SK-N-SH (cell line): Measurements from ENCODE around the gene MAGI2. TPM values are rescaled to one million over a fixed set of nuclear protein-coding genes. Genes with fewer than 3 reads are reported as not detected.

Experiments used
- CTCF ChIA-PET: fragments of 300-600, 350-600 bp; formaldehyde crosslinking; extraction: SDS; loops from one replicate; lab custom pipeline; 2021; lab: Yijun Ruan, JAX
- POLR2A ChIA-PET: fragments of 350-600 bp; sonication (Branson Sonifier 250); formaldehyde crosslinking; extraction: SDS; loops from one replicate; lab custom pipeline; 2020; ENCODE audit warnings: antibody characterized with exemption, inconsistent platforms; lab: Yijun Ruan, JAX
- DNase-seq: peaks from one replicate; pipeline ENCODE4 v3.0.0; 2012
- H2AFZ ChIP-seq: fragments of 200-600 bp; sonication (generic); 2 replicates; pipeline ENCODE4 v1.8.1; 2016; ENCODE audit warnings: antibody characterized with exemption, mild to moderate bottlenecking, low read depth
- H3F3A ChIP-seq: fragments of 200-600 bp; sonication (generic); replicated peaks from 2 replicates; pipeline ENCODE3; 2016; ENCODE audit warnings: antibody characterized with exemption, mild to moderate bottlenecking; ENCODE audit not compliant: insufficient read depth
- H3K27ac ChIP-seq, 2 experiments: fragments of 200-500 bp in 1 of 2; fragments of 200-600 bp in 1 of 2; sonication (Bioruptor generic) in 1 of 2; sonication (generic), shearing (Covaris generic) in 1 of 2; 2 replicates each; pipeline versions ENCODE4 v1.5.1 to v1.6.1; 2014 to 2016; ENCODE audit warnings: low read depth in 2 of 2, inconsistent platforms in 1 of 2, low read length in 1 of 2, mild to moderate bottlenecking in 1 of 2, mixed read lengths in 1 of 2
- H3K27me3 ChIP-seq: fragments of 200-600 bp; sonication (generic), shearing (Covaris generic); 2 replicates; pipeline ENCODE4 v1.6.1; 2016; ENCODE audit warnings: mixed run types; ENCODE audit not compliant: insufficient read depth
- H3K36me3 ChIP-seq, 2 experiments: fragments of 200-500 bp in 1 of 2; fragments of 200-600 bp in 1 of 2; sonication (Bioruptor generic) in 1 of 2; sonication (generic) in 1 of 2; replicated peaks in 1 of 2; 2 replicates each; pipeline versions ENCODE3 to v1.5.1; 2014 to 2016; ENCODE audit warnings: low read length in 1 of 2, mild to moderate bottlenecking in 1 of 2; ENCODE audit not compliant: insufficient read depth in 2 of 2, control insufficient read depth in 1 of 2
- H3K4me1 ChIP-seq, 2 experiments: fragments of 200-500 bp in 1 of 2; fragments of 200-600 bp in 1 of 2; sonication (Bioruptor generic) in 1 of 2; sonication (generic), shearing (Covaris generic) in 1 of 2; 2 replicates each; pipeline versions ENCODE4 v1.5.1 to v1.6.1; 2014 to 2016; ENCODE audit warnings: low read depth in 1 of 2, low read length in 1 of 2, mixed run types in 1 of 2; ENCODE audit not compliant: insufficient read depth in 2 of 2, control insufficient read depth in 1 of 2
- H3K4me2 ChIP-seq: fragments of 200-600 bp; sonication (generic), shearing (Covaris generic); 2 replicates; pipeline ENCODE4 v1.6.1; 2017; ENCODE audit warnings: mixed run types
- H3K4me3 ChIP-seq, 2 experiments: fragments of 200-500 bp in 1 of 2; fragments of 200-600 bp in 1 of 2; sonication (Bioruptor generic) in 1 of 2; sonication (generic), shearing (Covaris generic) in 1 of 2; 2 replicates each; pipeline versions ENCODE4 v1.5.1 to v1.8.1; 2014 to 2016; ENCODE audit warnings: low read depth in 2 of 2, inconsistent platforms in 1 of 2, low read length in 1 of 2, mild to moderate bottlenecking in 1 of 2, mixed read lengths in 1 of 2, moderate library complexity in 1 of 2
- H3K79me2 ChIP-seq: fragments of 200-600 bp; sonication (generic); 2 replicates; pipeline ENCODE4 v1.8.1; 2017; ENCODE audit warnings: mild to moderate bottlenecking; ENCODE audit not compliant: insufficient read depth
- H3K9ac ChIP-seq: fragments of 200-600 bp; sonication (generic); 2 replicates; pipeline ENCODE4 v1.6.1; 2017; ENCODE audit warnings: mixed run types
- H3K9me2 ChIP-seq: fragments of 200-600 bp; sonication (generic); 2 replicates; pipeline ENCODE4 v1.6.1; 2017; ENCODE audit warnings: mixed run types
- H3K9me3 ChIP-seq: fragments of 200-600 bp; sonication (generic); 2 replicates; pipeline ENCODE4 v1.6.1; 2017; ENCODE audit warnings: mixed run types, mild to moderate bottlenecking, moderate library complexity
- H4K20me1 ChIP-seq: fragments of 200-600 bp; sonication (generic); 2 replicates; pipeline ENCODE4 v1.6.1; 2017; ENCODE audit warnings: mild to moderate bottlenecking, mixed run types; ENCODE audit not compliant: insufficient read depth
- CHD2 ChIP-seq: fragments of 150-350 bp; IDR thresholded peaks from 2 replicates; pipeline ENCODE4 v1.6.1; 2018; ENCODE audit warnings: low read length; ENCODE audit not compliant: partially characterized antibody
- EP300 ChIP-seq, 2 experiments: IDR thresholded peaks; 2 replicates each; pipeline versions ENCODE4 v1.4.0 to v1.6.1; 2012; ENCODE audit warnings: borderline replicate concordance in 1 of 2, low read depth in 1 of 2, low read length in 1 of 2
- EZH2phosphoT487 ChIP-seq: fragments of 200-600 bp; sonication (generic); IDR thresholded peaks from 2 replicates; pipeline ENCODE4 v1.6.1; 2017; ENCODE audit warnings: low read depth, mixed run types, mild to moderate bottlenecking, antibody characterized with exemption, moderate library complexity, borderline replicate concordance
- FOSL2 ChIP-seq: IDR thresholded peaks from 2 replicates; pipeline ENCODE4 v1.4.0; 2012; ENCODE audit warnings: low read depth, mild to moderate bottlenecking, moderate library complexity, borderline replicate concordance
- FOXJ3 ChIP-seq: sonication (generic); formaldehyde crosslinking; IDR thresholded peaks from 2 replicates; pipeline ENCODE4 v1.5.1; 2020; ENCODE audit warnings: mild to moderate bottlenecking, missing genetic modification reagents
- GATA2 ChIP-seq: sonication (generic); formaldehyde crosslinking; IDR thresholded peaks from 2 replicates; pipeline ENCODE4 v1.5.0; 2020; ENCODE audit warnings: mild to moderate bottlenecking, missing genetic modification reagents
- JUND ChIP-seq: IDR thresholded peaks from 2 replicates; pipeline ENCODE4 v1.4.0; 2012
- MEF2A ChIP-seq: IDR thresholded peaks from 2 replicates; pipeline ENCODE4 v1.4.0; 2012; ENCODE audit warnings: low read depth, borderline replicate concordance
- NFIC ChIP-seq: IDR thresholded peaks from 2 replicates; pipeline ENCODE4 v1.4.0; 2012; ENCODE audit warnings: borderline replicate concordance
- POLR2AphosphoS5 ChIP-seq: IDR thresholded peaks from 2 replicates; pipeline ENCODE4 v1.6.1; 2012; ENCODE audit warnings: low read depth, low read length
- RAD21 ChIP-seq: IDR thresholded peaks from 2 replicates; pipeline ENCODE4 v1.6.1; 2012; ENCODE audit warnings: mild to moderate bottlenecking, low read length
- RCOR1 ChIP-seq: fragments of 150-350 bp; IDR thresholded peaks from 2 replicates; pipeline ENCODE4 v1.6.1; 2017; ENCODE audit warnings: antibody characterized with exemption, low read length
- RXRA ChIP-seq: IDR thresholded peaks from 2 replicates; pipeline ENCODE4 v1.4.0; 2012; ENCODE audit warnings: low read depth, mild to moderate bottlenecking, borderline replicate concordance
- SIN3A ChIP-seq: IDR thresholded peaks from 2 replicates; pipeline ENCODE4 v1.6.1; 2012; ENCODE audit warnings: low read depth, mild to moderate bottlenecking, low read length, moderate library complexity, borderline replicate concordance
- TAF1 ChIP-seq: IDR thresholded peaks from 2 replicates; pipeline ENCODE4 v1.6.1; 2012; ENCODE audit warnings: low read depth, mild to moderate bottlenecking, low read length, moderate library complexity, borderline replicate concordance
- TCF12 ChIP-seq: IDR thresholded peaks from 2 replicates; pipeline ENCODE4 v1.4.0; 2012
- TEAD4 ChIP-seq: IDR thresholded peaks from 2 replicates; pipeline ENCODE4 v1.4.0; 2012; ENCODE audit warnings: mild to moderate bottlenecking, borderline replicate concordance; ENCODE audit not compliant: insufficient read depth
- YY1 ChIP-seq: IDR thresholded peaks from 2 replicates; pipeline ENCODE4 v1.4.0; 2012; ENCODE audit warnings: low read depth, mild to moderate bottlenecking
- WGBS: methylation state at CpG from one replicate; pipeline ENCODE4 v1.1.6; 2017; ENCODE audit warnings: low lambda C conversion rate; 5-methylcytosine and 5-hydroxymethylcytosine counted together
- polyA plus RNA-seq, 3 experiments: library from polyadenylated mRNA; depleted of rRNA; stranded (reverse); fragments of >200 nt; gene quantifications; 2 replicates each; pipeline ENCODE4 v1.2.3, GENCODE V29; 2012
- TF ChIP-seq, protein P1 (sequence below): IDR thresholded peaks from 2 replicates; pipeline ENCODE4 v1.4.0; 2012; ENCODE audit warnings: low read depth, borderline replicate concordance
- TF ChIP-seq, protein P2 (sequence below): IDR thresholded peaks from 2 replicates; pipeline ENCODE4 v1.4.0; 2012; ENCODE audit warnings: low read depth
- TF ChIP-seq, protein P3 (sequence below): fragments of 150-350 bp; IDR thresholded peaks from 2 replicates; pipeline ENCODE4 v1.6.1; 2016; ENCODE audit warnings: mild to moderate bottlenecking, low read depth, low read length
- TF ChIP-seq, protein P4 (sequence below): fragments of 200-600 bp; sonication (generic); IDR thresholded peaks from 2 replicates; pipeline ENCODE4 v1.6.1; 2017; ENCODE audit warnings: antibody characterized with exemption, mild to moderate bottlenecking, moderate library complexity

Gene MAGI2
- polyA plus RNA-seq, 1 of the 3 experiments (the other 2 are of a cell fraction): 1.1 TPM

DNA sequence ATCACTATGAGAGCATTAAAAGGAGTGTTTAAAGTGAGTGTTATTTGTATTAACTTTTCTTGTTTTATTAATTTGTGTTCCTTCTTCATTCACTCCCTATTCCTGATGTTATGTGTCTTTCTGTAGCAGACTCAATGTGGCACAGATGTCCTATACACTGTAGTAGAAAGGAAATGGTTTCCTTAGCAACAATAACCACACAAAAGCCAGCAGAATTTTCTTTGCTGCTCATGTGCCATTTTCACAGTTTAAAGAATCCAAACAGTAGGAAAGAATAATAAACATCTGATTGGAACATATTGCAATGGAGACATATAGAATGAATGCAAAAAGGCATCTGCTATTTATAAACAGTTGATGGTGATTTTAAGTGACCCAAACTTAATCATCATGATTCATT lies 891.3 kb downstream of the MAGI2 start:
- no peak for TF ChIP-seq GATA2 (CRISPR knock-in tag)
- no peak for TF ChIP-seq YY1
- no peak for TF ChIP-seq TAF1
- TF ChIP-seq EZH2phosphoT487: no peak
- TF ChIP-seq FOXJ3: no peak
- no peak for TF ChIP-seq POLR2AphosphoS5
- TF ChIP-seq TEAD4: no peak
- TF ChIP-seq RAD21: no peak
- no peak for TF ChIP-seq MEF2A
- TF ChIP-seq, protein P1, sequence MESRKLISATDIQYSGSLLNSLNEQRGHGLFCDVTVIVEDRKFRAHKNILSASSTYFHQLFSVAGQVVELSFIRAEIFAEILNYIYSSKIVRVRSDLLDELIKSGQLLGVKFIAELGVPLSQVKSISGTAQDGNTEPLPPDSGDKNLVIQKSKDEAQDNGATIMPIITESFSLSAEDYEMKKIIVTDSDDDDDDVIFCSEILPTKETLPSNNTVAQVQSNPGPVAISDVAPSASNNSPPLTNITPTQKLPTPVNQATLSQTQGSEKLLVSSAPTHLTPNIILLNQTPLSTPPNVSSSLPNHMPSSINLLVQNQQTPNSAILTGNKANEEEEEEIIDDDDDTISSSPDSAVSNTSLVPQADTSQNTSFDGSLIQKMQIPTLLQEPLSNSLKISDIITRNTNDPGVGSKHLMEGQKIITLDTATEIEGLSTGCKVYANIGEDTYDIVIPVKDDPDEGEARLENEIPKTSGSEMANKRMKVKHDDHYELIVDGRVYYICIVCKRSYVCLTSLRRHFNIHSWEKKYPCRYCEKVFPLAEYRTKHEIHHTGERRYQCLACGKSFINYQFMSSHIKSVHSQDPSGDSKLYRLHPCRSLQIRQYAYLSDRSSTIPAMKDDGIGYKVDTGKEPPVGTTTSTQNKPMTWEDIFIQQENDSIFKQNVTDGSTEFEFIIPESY: no peak
- no peak for TF ChIP-seq NFIC
- no peak for TF ChIP-seq CHD2
- TF ChIP-seq, protein P2, sequence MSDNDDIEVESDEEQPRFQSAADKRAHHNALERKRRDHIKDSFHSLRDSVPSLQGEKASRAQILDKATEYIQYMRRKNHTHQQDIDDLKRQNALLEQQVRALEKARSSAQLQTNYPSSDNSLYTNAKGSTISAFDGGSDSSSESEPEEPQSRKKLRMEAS: no peak
- no peak for TF ChIP-seq FOSL2
- no peak for TF ChIP-seq RXRA
- no peak for TF ChIP-seq JUND
- Histone ChIP-seq H3K36me3 (no peaks in the 10 kb centered on the region), H3K4me2 (no peak overlapping the region), H3K9ac (no peak overlapping the region), H3F3A (no peaks in the 10 kb centered on the region), H3K27me3 (no peaks in the 10 kb centered on the region), H3K9me3 (no peaks in the 10 kb centered on the region), H4K20me1 (no peaks in the 10 kb centered on the region), H3K4me3 (no peak overlapping the region), H3K79me2 (no peaks in the 10 kb centered on the region), H2AFZ (no peak overlapping the region), H3K27ac (no peak overlapping the region), H3K9me2 (no peaks in the 10 kb centered on the region), H3K4me1 (no peaks in the 10 kb centered on the region)
- ChIA-PET CTCF (no interaction called here), POLR2A (no interaction called here)
- no peak for DNase-seq

DNA sequence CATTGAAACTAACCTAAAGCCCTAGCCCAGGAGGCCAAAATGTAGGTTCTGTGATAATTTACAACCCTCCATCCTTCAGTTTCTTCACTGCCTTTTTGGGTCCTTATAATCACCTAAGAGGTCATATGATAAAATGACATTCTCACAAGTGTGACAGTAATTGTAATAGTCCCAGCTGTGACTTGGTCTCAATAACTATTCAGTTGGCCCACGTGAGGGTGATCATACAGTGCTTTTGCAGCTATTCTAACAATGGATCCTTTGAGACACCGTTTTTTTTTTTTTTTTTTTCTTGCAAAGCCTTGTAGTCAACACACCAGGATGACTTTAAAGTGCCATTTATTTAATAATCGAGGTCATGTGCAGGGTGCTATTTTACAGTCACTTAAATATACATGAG lies 894.9 kb downstream of the MAGI2 start:
- H4K20me1 ChIP-seq: no peaks in the 10 kb centered on the region
- no peaks in the 10 kb centered on the region for H3F3A ChIP-seq
- H3K4me1 ChIP-seq: no peaks in the 10 kb centered on the region
- no peak for DNase-seq
- H3K79me2 ChIP-seq: no peaks in the 10 kb centered on the region
- no peaks in the 10 kb centered on the region for H3K9me2 ChIP-seq
- no peaks in the 10 kb centered on the region for H3K9me3 ChIP-seq
- H2AFZ ChIP-seq: no peak overlapping the region
- no peak overlapping the region for H3K4me3 ChIP-seq
- CTCF ChIA-PET: interaction anchor here (0.6 to 2.0 kb wide), 6 partner anchors 9 to 498 kb away, joined by 3 to 8 read pairs (median 4); no protein-coding TSS in a partner anchor
- no peak overlapping the region for H3K27ac ChIP-seq
- H3K36me3 ChIP-seq: no peaks in the 10 kb centered on the region
- no peak overlapping the region for H3K9ac ChIP-seq
- no peaks in the 10 kb centered on the region for H3K27me3 ChIP-seq
- H3K4me2 ChIP-seq: no peak overlapping the region
- POLR2A ChIA-PET: no interaction called here
- WGBS: 36% methylated on average over 3 of the region's 3 CpGs
- TF ChIP-seq RXRA (no peak), FOSL2 (no peak), TEAD4 (no peak), TCF12 (no peak), RAD21 (no peak), RCOR1 (no peak), EZH2phosphoT487 (no peak), MEF2A (no peak), FOXJ3 (no peak), JUND (no peak), SIN3A (no peak), EP300 (IDR thresholded peaks at IDR 0.05; ENCODE audit: borderline replicate concordance in 1 of 2, low read depth in 1 of 2, low read length in 1 of 2) (no peak), NFIC (no peak)
- TF ChIP-seq, protein P1: no peak
- TF ChIP-seq, protein P3, sequence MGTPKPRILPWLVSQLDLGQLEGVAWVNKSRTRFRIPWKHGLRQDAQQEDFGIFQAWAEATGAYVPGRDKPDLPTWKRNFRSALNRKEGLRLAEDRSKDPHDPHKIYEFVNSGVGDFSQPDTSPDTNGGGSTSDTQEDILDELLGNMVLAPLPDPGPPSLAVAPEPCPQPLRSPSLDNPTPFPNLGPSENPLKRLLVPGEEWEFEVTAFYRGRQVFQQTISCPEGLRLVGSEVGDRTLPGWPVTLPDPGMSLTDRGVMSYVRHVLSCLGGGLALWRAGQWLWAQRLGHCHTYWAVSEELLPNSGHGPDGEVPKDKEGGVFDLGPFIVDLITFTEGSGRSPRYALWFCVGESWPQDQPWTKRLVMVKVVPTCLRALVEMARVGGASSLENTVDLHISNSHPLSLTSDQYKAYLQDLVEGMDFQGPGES: no peak
- TF ChIP-seq, protein P4, sequence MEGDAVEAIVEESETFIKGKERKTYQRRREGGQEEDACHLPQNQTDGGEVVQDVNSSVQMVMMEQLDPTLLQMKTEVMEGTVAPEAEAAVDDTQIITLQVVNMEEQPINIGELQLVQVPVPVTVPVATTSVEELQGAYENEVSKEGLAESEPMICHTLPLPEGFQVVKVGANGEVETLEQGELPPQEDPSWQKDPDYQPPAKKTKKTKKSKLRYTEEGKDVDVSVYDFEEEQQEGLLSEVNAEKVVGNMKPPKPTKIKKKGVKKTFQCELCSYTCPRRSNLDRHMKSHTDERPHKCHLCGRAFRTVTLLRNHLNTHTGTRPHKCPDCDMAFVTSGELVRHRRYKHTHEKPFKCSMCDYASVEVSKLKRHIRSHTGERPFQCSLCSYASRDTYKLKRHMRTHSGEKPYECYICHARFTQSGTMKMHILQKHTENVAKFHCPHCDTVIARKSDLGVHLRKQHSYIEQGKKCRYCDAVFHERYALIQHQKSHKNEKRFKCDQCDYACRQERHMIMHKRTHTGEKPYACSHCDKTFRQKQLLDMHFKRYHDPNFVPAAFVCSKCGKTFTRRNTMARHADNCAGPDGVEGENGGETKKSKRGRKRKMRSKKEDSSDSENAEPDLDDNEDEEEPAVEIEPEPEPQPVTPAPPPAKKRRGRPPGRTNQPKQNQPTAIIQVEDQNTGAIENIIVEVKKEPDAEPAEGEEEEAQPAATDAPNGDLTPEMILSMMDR: no peak
